NCI-H1930 (cell line): ENCODE results near the gene FBLN7.
"Not testable (repeated sequence)": the region's sequence is repeated elsewhere in the genome, so short reads cannot be mapped to it uniquely, and the experiment has no call there.

Experiments
- DNase-seq, 2 experiments: peaks; one replicate each; lab custom pipeline; 2025; lab: John Stamatoyannopoulos, UW

FBLN7 gene

DNA sequence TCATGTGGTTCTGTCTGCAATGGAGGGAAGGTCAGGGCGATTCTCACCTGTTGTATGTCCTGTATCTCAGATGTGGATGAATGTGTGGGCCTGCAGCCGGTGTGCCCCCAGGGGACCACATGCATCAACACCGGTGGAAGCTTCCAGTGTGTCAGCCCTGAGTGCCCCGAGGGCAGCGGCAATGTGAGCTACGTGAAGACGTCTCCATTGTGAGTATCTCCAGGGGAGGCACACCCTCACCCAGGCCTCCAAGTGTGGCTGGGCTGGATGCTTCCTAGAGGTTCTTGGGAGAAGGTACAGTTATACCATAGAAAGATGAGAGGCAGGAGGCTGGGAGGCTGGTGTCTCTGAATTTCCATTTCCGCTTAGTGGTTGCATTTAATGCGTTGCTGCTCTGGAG, 46.9 kb downstream of the FBLN7 start:
- DNase-seq: no peak

DNA sequence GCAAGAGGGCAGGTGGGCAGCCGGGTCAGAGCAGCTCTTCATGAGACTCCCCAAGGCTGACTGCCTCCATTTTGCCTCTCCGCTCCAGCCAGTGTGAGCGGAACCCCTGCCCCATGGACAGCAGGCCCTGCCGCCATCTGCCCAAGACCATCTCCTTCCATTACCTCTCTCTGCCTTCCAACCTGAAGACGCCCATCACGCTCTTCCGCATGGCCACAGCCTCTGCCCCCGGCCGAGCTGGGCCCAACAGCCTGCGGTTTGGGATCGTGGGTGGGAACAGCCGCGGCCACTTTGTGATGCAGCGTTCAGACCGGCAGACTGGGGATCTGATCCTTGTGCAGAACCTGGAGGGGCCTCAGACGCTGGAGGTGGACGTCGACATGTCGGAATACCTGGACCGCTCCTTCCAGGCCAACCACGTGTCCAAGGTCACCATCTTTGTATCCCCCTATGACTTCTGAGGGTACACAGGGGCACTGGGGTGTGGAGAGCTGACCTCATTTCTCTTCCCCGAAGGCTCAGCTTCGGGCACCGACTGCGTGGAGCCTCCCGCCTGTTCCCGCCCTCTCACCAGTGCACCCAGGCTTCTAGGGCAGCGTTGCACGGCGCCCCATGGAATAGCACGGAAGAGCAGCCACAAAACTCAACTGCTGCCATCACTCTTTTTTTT, 49.0 kb downstream of the FBLN7 start:
- no peak for DNase-seq

- DNase-seq: no peak
Measured at GRCh38 chr2:112187805-112188596, 49.8 kb downstream of the FBLN7 start.

DNA sequence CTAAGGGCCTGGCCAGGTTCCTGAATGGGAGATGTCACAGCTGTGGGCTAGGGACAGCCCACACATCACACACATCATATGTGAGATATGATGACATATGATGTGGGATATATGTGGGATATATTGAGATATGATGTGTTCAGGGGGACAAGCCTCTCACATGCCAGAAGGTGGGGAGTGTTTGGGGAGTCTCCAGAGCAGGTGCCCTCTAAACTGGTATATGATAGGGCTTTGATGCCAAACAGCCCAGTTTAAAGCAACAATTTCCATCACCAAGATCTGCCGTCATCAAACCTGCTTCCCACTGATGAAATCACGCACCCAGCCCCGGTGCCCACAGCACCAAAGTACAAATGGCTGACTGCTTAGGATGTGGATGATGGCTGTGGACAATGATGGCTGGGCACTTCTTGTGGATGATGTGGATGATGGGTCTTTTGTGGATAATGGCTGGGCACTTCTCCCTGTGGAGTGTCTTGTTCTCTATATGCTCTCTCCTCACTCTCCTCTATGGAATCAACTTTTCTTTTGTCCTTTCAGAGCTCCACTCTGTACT, 50.9 kb downstream of the FBLN7 start:
- DNase-seq: no peak

GRCh38 chr2:112194028-112194427, 55.8 kb downstream of the FBLN7 start:
- DNase-seq: no peak

DNA sequence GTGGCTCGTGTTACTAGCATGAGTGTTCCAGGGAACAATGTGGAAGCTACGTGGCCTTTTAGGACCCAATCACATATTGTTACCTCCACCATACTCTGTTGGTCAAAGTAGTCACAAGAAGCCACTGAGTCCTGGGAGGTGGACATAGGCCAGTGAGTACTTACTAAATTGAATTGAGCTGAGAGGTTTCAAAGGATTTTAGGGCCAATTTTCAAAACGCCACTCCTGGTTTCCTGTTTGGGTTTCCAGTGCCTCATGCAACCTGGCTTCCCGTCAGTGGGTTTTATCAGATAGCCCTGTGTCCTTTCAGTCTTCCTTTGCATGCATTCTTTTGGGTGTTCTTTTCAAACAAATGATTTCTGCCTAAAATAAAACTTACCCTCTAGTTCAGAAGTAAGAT, 56.3 kb downstream of the FBLN7 start:
- no peak for DNase-seq

- no peak for DNase-seq
Measured at GRCh38 chr2:112195167-112195766, 57.1 kb downstream of the FBLN7 start.

GRCh38 chr2:112195950-112196349, 57.8 kb downstream of the FBLN7 start:
- DNase-seq: no peak

- no peak for DNase-seq
Measured at GRCh38 chr2:112197868-112198267, 59.7 kb downstream of the FBLN7 start.

DNA sequence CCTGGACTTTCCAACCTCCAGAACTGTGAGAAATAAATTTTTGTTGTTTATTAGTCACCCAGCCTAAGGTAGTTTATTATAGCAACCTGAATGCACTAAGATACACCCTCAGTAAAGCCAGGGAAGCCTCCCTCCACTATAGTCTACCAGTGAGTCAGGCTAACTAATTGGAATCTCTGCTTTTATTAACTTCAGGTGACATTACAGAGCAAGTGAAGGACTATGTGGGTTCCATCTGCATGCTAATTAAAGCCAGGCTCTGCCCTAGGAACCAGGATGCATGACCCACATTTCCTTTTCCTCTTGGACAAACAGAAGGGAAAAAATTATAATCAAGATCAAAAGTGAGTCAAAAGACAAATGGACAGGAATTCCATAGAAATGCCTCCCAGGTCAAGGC, 60.6 kb downstream of the FBLN7 start:
- no peak for DNase-seq

GRCh38 chr2:112199188-112199587, 61.0 kb downstream of the FBLN7 start:
- DNase-seq: no peak

DNA sequence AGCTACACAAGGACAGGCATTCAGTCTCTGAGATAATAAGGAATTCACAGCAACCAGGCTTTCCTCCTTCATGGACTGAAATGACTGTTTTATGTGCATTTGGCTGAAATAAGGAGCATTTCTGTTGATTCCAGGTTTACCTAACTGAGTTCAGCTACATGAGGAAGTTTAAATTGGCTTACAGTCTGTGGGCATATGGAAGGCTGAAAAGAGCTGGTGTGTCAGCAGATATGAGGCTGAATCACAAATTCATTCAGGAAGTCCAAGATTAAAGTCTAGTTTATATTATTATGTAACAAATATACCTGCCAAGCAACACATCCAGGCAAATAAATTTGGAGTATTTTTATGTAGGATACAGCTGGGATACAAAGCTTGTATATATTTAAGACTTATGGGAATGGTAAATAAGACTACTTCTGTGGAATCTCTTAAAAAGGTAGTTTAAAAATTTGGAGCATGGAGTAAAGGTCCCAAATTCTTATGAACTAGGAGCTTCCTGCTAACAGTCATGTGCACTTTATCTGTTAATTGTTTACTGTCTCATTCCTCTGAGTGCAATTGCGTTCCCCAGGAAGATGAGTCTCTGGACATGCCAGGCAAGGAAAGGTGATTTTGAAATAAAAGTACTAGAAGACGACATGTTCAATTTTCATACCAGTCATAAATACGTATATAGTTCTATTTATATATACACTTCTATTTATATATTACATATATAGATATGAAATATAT, 63.7 kb downstream of the FBLN7 start:
- DNase-seq: no peak

DNA sequence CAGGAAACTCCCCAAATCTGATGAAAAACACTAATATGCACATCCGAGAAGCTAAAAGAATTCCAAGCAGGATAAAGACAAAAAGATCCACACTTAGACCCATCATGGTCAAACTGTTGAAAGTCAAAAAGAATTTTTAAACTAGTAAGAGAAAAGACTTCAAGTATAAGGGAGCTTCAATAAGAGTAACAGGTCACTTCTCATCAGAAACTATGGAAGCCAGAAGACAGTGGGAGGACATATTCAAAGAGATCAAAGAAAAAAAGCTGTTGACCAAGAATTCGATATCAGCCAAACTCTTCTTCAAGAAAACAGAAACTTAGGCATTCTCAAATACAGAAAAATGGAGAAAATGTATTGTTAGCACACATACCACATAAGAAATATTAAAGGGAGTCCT, 66.2 kb downstream of the FBLN7 start:
- peak in 1 of 2 experiments; percentile 13 for DNase-seq

DNA sequence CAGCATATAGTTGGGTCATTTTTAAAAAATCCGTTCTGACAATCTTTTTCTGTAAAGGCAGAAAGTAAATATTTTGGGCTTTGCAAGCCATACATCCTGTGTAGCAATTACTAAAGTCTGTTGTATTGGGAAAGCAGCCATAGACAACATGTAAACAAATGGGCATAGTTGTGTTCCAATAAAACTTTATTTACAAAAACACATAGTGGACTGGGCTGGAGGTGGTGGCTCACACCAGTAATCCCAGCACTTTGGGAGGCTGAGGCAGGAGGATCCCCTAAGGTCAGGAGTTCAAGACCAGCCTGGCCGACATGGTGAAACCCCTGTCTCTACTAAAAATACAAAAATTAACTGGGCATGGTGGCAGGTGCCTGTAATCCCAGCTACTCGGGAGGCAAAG, 69.7 kb downstream of the FBLN7 start:
- not testable (repeated sequence) for DNase-seq

- DNase-seq: no peak
Measured at GRCh38 chr2:112216167-112216566, 78.0 kb downstream of the FBLN7 start.

- no peak for DNase-seq
Measured at GRCh38 chr2:112217854-112218253, 79.7 kb downstream of the FBLN7 start.

DNA sequence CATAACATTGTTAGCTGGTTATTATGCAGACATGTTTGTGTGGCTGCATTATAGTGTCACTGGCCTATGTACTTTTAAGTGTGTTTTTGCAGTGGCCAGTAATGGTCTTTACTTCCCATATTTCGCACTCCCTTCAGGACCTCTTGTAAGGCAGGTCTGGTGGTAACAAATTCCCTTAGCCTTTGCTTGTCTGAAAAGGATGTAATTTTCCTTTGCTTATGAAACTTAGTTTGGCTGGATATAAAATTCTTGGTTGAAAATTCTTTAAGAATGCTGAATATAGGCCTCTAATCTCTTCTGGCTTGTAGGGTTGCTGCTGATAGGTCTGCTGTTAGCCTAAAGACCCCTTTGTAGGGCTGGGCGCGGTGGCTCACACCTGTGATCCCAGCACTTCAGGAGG, 82.0 kb downstream of the FBLN7 start:
- DNase-seq: no peak

- no peak for DNase-seq
Measured at GRCh38 chr2:112220831-112221230, 82.6 kb downstream of the FBLN7 start.

GRCh38 chr2:112229348-112229747, 91.2 kb downstream of the FBLN7 start:
- no peak for DNase-seq

DNA sequence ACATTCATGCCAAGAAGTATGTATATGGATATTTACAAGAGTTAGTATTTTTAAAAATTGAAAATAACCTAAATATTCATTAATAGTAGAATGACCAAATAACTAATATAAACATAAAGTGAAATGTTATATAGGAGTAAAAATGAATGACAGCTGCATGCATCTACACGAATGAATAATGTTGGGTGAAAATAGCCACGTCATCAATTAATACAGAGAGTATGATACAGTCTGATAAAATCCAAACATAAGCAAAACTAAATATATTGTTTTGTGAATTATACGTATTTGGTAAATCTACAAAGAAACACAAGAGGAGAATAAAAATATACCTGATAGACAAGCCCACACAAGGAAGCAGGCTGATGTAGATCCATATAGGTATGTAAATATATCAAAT, 92.2 kb downstream of the FBLN7 start:
- no peak for DNase-seq
